Gastrocnemius medialis (tissue), 4 donors: ENCODE data around the gene PRPF19.

Experiments used
- POLR2A ChIP-seq, 2 donors: fragments of 450-650 bp; IDR thresholded peaks; one replicate each; pipeline ENCODE4 v1.6.1; 2017; ENCODE audit warnings: antibody characterized with exemption in 2 of 2, mild to moderate bottlenecking in 2 of 2, moderate library complexity in 2 of 2
- TF ChIP-seq, protein P1 (sequence below), 5 experiments: fragments of 450-650 bp in 3 of 5; fragments of 200-600 bp in 2 of 5; sonication (generic) in 2 of 5; IDR thresholded peaks in 4 of 5; conservative IDR thresholded peaks in 1 of 5; 1 replicate in 4 of 5; 2 replicates in 1 of 5; pipeline ENCODE4 v1.5.1; 2016 to 2019; ENCODE audit warnings: antibody characterized with exemption in 5 of 5, mild to moderate bottlenecking in 3 of 5, moderate library complexity in 3 of 5

- TF ChIP-seq, protein P1, sequence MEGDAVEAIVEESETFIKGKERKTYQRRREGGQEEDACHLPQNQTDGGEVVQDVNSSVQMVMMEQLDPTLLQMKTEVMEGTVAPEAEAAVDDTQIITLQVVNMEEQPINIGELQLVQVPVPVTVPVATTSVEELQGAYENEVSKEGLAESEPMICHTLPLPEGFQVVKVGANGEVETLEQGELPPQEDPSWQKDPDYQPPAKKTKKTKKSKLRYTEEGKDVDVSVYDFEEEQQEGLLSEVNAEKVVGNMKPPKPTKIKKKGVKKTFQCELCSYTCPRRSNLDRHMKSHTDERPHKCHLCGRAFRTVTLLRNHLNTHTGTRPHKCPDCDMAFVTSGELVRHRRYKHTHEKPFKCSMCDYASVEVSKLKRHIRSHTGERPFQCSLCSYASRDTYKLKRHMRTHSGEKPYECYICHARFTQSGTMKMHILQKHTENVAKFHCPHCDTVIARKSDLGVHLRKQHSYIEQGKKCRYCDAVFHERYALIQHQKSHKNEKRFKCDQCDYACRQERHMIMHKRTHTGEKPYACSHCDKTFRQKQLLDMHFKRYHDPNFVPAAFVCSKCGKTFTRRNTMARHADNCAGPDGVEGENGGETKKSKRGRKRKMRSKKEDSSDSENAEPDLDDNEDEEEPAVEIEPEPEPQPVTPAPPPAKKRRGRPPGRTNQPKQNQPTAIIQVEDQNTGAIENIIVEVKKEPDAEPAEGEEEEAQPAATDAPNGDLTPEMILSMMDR (IDR thresholded peaks at IDR 0.05 in 4 of 5, conservative IDR thresholded peaks at IDR 0.05 in 1 of 5): no peak
- no peak for TF ChIP-seq POLR2A (IDR thresholded peaks at IDR 0.05)
Observed at GRCh38 chr11:60952742-60953170, 46.4 kb upstream of the PRPF19 start.
